CD4-positive, alpha-beta T cell (primary cell): ENCODE measurements around the gene COMP. TPM values are rescaled to one million over a fixed set of nuclear protein-coding genes. Genes with fewer than 3 reads are reported as not detected.

ENCODE experiments used
- ATAC-seq: fragments of 200-7000 bp; cut with Tn5 transposase; one replicate; pipeline ENCODE4 v1.10.0; 2022; ENCODE audit warnings: mild to moderate bottlenecking; ENCODE audit not compliant: poor library complexity
- CTCF ChIA-PET: fragments of 350-600 bp; sonication (Branson Sonifier 250); formaldehyde crosslinking; loops from one replicate; lab custom pipeline; 2021; ENCODE audit warnings: antibody characterized with exemption, inconsistent platforms; lab: Charles Lee
- POLR2A ChIA-PET: fragments of 350-600 bp; sonication (Branson Sonifier 250); formaldehyde crosslinking; loops from one replicate; lab custom pipeline; 2021; ENCODE audit warnings: antibody characterized with exemption, inconsistent platforms; lab: Charles Lee
- DNase-seq, 14 experiments: peaks; one replicate each; pipeline ENCODE4 v3.0.0-alpha.2; 2013 to 2020; ENCODE audit warnings: mixed read lengths in 2 of 14
- H3K27ac ChIP-seq, 2 donors: one replicate each; pipeline versions ENCODE4 v1.5.1 to v1.7.0; 2013; ENCODE audit warnings: low read length in 2 of 2, low read depth in 1 of 2, mild to moderate bottlenecking in 1 of 2
- H3K27me3 ChIP-seq, 2 experiments: 1 replicate in 1 of 2; 2 replicates in 1 of 2; pipeline versions ENCODE4 v1.6.1 to v1.7.0; 2013; ENCODE audit warnings: low read length in 2 of 2, control low read depth in 1 of 2, mild to moderate bottlenecking in 1 of 2, moderate library complexity in 1 of 2; ENCODE audit not compliant: insufficient read depth in 2 of 2, control insufficient read depth in 1 of 2
- H3K36me3 ChIP-seq: one replicate; pipeline ENCODE4 v1.6.1; 2013; ENCODE audit warnings: low read length, control low read depth; ENCODE audit not compliant: insufficient read depth
- H3K4me1 ChIP-seq: one replicate; pipeline ENCODE4 v1.6.1; 2013; ENCODE audit warnings: low read length, control low read depth; ENCODE audit not compliant: insufficient read depth
- H3K4me3 ChIP-seq: one replicate; pipeline ENCODE4 v1.5.1; 2013; ENCODE audit warnings: mild to moderate bottlenecking, low read length, moderate library complexity
- H3K9me3 ChIP-seq, 2 experiments: 1 replicate in 1 of 2; 2 replicates in 1 of 2; pipeline versions ENCODE4 v1.6.1 to v1.7.0; 2013; ENCODE audit warnings: low read length in 2 of 2, mild to moderate bottlenecking in 2 of 2, control low read depth in 1 of 2, moderate library complexity in 1 of 2; ENCODE audit not compliant: control insufficient read depth in 1 of 2, insufficient read depth in 1 of 2
- H3K27ac Mint-ChIP-seq: one replicate; pipeline ENCODE4 v1.8.0; 2020; ENCODE audit warnings: mixed read lengths
- H3K27me3 Mint-ChIP-seq: one replicate; pipeline ENCODE4 v1.8.0; 2021; ENCODE audit warnings: mixed read lengths
- H3K36me3 Mint-ChIP-seq: one replicate; pipeline ENCODE4 v1.8.0; 2021; ENCODE audit warnings: low read depth, mixed read lengths
- H3K4me1 Mint-ChIP-seq: one replicate; pipeline ENCODE4 v1.8.0; 2021; ENCODE audit warnings: low read depth, mixed read lengths
- H3K4me3 Mint-ChIP-seq: one replicate; pipeline ENCODE4 v1.8.0; 2020; ENCODE audit warnings: mild to moderate bottlenecking, mixed read lengths
- H3K9me3 Mint-ChIP-seq: one replicate; pipeline ENCODE4 v1.8.0; 2020; ENCODE audit warnings: mixed read lengths
- CTCF ChIP-seq: fragments of 200-600 bp; IDR thresholded peaks from one replicate; pipeline ENCODE4 v1.8.0; 2022; ENCODE audit warnings: antibody characterized with exemption, mild to moderate bottlenecking
- intact Hi-C, 2 experiments: fragments of 100-400 bp; cut with DNase I in 1 of 2; cut with micrococcal nuclease in 1 of 2; formaldehyde crosslinking; loops; one replicate each; pipeline versions ENCODE4 v1.15.1 to v1.9.0; 2023 to 2025; cut with DNase I, micrococcal nuclease
- total RNA-seq, 174 experiments: library from RNA in 2 of 174; stranded (reverse) in 2 of 174; gene quantifications; one replicate each; pipeline ENCODE4 v1.2.3 and lab custom pipeline; 2021 to 2026

The COMP gene
- total RNA-seq, 2 experiments from 2014 or later = not detected

- Histone ChIP-seq H3K27me3 (peaks cover 63 to 85% of the 10 kb centered on the region in 2 experiments), H3K4me1 (peaks cover 53% of the 10 kb centered on the region), H3K4me3 (no peak overlapping the region), H3K9me3 (peaks cover 0 to 47% of the 10 kb centered on the region in 2 experiments), H3K36me3 (no peaks in the 10 kb centered on the region), H3K27ac (no peak overlapping the region)
- H3K4me3 Mint-ChIP-seq = peak overlapping the region; percentile 72
- ChIA-PET POLR2A (no interaction called here), CTCF (no interaction called here)
- H3K27ac Mint-ChIP-seq = no peak overlapping the region
- peaks cover 36% of the 10 kb centered on the region for H3K4me1 Mint-ChIP-seq
- no peaks in the 10 kb centered on the region for H3K36me3 Mint-ChIP-seq
- ATAC-seq (no peak), DNase-seq (no peak)
- TF ChIP-seq CTCF = no peak
- no peaks in the 10 kb centered on the region for H3K9me3 Mint-ChIP-seq
- intact Hi-C loops = no loop called here
- H3K27me3 Mint-ChIP-seq = peaks cover 93% of the 10 kb centered on the region
Measured at GRCh38 chr19:18789422-18789869, 1.7 kb downstream of the COMP start.

- H3K27ac ChIP-seq = no peak overlapping the region
- H3K9me3 Mint-ChIP-seq = no peaks in the 10 kb centered on the region
- H3K27ac Mint-ChIP-seq = no peak overlapping the region
- H3K27me3 Mint-ChIP-seq = peaks cover 93% of the 10 kb centered on the region
- intact Hi-C loops = no loop called here
- ChIA-PET CTCF (no interaction called here), POLR2A (no interaction called here)
- no peaks in the 10 kb centered on the region for H3K36me3 Mint-ChIP-seq
- no peak for TF ChIP-seq CTCF
- H3K4me3 Mint-ChIP-seq = peak overlapping the region; percentile 72
- H3K4me3 ChIP-seq = no peak overlapping the region
- peaks cover 0 to 51% of the 10 kb centered on the region in 2 experiments for H3K9me3 ChIP-seq
- H3K36me3 ChIP-seq = no peaks in the 10 kb centered on the region
- H3K4me1 Mint-ChIP-seq = peaks cover 36% of the 10 kb centered on the region
- H3K4me1 ChIP-seq = peaks cover 53% of the 10 kb centered on the region
- ATAC-seq (no peak), DNase-seq (peak in 1 of 14 experiments; percentile 23)
- peaks cover 59 to 81% of the 10 kb centered on the region in 2 experiments for H3K27me3 ChIP-seq
Measured at GRCh38 chr19:18788529-18789421, 2.3 kb downstream of the COMP start.

- H3K36me3 Mint-ChIP-seq = no peaks in the 10 kb centered on the region
- no peaks in the 10 kb centered on the region for H3K36me3 ChIP-seq
- no peak overlapping the region for H3K27ac ChIP-seq
- ChIA-PET POLR2A (interaction anchor here (1.3 to 1.7 kb wide), 2 partner anchors 46 to 134 kb away, joined by 3 to 6 read pairs; partner anchors contain the start of genes COPE, DDX49 and UPF1), CTCF (no interaction called here)
- H3K4me1 ChIP-seq = peaks cover 44% of the 10 kb centered on the region
- no peak overlapping the region for H3K4me3 ChIP-seq
- DNase-seq (peak; percentile 30 to 84 (median 57)), ATAC-seq (peak; percentile 79)
- H3K9me3 ChIP-seq = peaks cover 0 to 43% of the 10 kb centered on the region in 2 experiments
- H3K27me3 ChIP-seq = peaks cover 34 to 48% of the 10 kb centered on the region in 2 experiments
- no peak overlapping the region for H3K4me3 Mint-ChIP-seq
- peaks cover 61% of the 10 kb centered on the region for H3K27me3 Mint-ChIP-seq
- intact Hi-C loops = no loop called here
- no peak for TF ChIP-seq CTCF
- H3K9me3 Mint-ChIP-seq = no peaks in the 10 kb centered on the region
- H3K27ac Mint-ChIP-seq = no peak overlapping the region
- H3K4me1 Mint-ChIP-seq = peaks cover 32% of the 10 kb centered on the region
Measured at GRCh38 chr19:18785179-18786124, 5.7 kb downstream of the COMP start.
